Thoracic aorta (tissue), 2 donors: ENCODE data around the gene SPRED1. TPM values are rescaled to one million over a fixed set of nuclear protein-coding genes. Genes with fewer than 3 reads are reported as not detected.

Experiments
- ATAC-seq: fragments of 150-250 bp; one replicate; pipeline ENCODE4 v1.8.0; 2017; ENCODE audit warnings: low read depth; ENCODE audit not compliant: insufficient number of reproducible peaks, low FRiP score
- DNase-seq: peaks from one replicate; pipeline ENCODE4 v3.0.0-alpha.2; 2020; ENCODE audit warnings: low spot score
- H3K27ac ChIP-seq, 2 donors: fragments of 200-600 bp; sonication (generic); 1 replicate in 1 of 2; 2 replicates in 1 of 2; pipeline ENCODE4 v1.5.1; 2016; ENCODE audit warnings: mild to moderate bottlenecking in 2 of 2, moderate library complexity in 2 of 2
- H3K27me3 ChIP-seq: fragments of 200-600 bp; sonication (generic); replicated peaks from 2 replicates; pipeline ENCODE4 v1.6.0; 2016; ENCODE audit warnings: mild to moderate bottlenecking; ENCODE audit not compliant: insufficient read depth
- H3K36me3 ChIP-seq: fragments of 200-600 bp; sonication (generic); one replicate; pipeline ENCODE4 v1.5.1; 2016
- H3K4me1 ChIP-seq, 2 donors: fragments of 200-600 bp; sonication (generic); 1 replicate in 1 of 2; 2 replicates in 1 of 2; pipeline versions ENCODE4 v1.5.1 to v1.6.0; 2016; ENCODE audit warnings: low read depth in 2 of 2, mild to moderate bottlenecking in 1 of 2; ENCODE audit not compliant: control insufficient read depth in 1 of 2
- H3K4me3 ChIP-seq: fragments of 200-600 bp; sonication (generic); 2 replicates; pipeline ENCODE4 v1.5.1; 2016; ENCODE audit warnings: mild to moderate bottlenecking
- H3K9me3 ChIP-seq: fragments of 200-600 bp; sonication (generic); 2 replicates; pipeline ENCODE4 v1.5.1; 2016
- CTCF ChIP-seq: fragments of 200-600 bp; sonication (generic); IDR thresholded peaks from one replicate; pipeline ENCODE4 v1.5.1; 2019; ENCODE audit warnings: antibody characterized with exemption
- total RNA-seq, 2 donors: library from RNA; depleted of rRNA; stranded (reverse); fragments of >200 nt; gene quantifications; one replicate each; pipeline versions ENCODE4 v1.1.0 to v1.2.3, GENCODE V29; 2016

Gene SPRED1
- total RNA-seq, 2 donors from 2014 or later, result 24.6 to 49.5 TPM

DNA sequence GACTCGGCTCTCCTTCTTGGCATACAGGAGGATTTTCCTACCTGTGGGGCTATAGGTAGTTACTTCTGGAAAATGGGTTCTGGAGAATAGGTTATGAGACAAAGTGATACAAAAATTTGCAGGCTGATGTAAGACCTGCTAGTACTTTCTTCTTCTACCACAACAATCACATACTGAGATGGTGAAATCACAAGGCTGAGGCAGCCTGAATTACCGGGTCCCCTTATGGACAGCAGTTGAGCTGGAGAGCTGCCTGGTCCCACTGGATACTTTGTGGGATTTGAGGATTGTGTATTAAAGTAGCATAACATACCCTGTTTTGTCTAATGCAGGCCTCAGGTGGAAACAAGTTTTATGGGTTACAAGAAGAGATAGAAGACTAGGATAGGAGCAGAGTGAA, 114.8 kb downstream of the SPRED1 start:
- Histone ChIP-seq H3K9me3 (no peaks in the 10 kb centered on the region), H3K27me3 (no peaks in the 10 kb centered on the region), H3K4me3 (no peak overlapping the region), H3K4me1 (no peaks in the 10 kb centered on the region), H3K27ac (no peak overlapping the region), H3K36me3 (no peaks in the 10 kb centered on the region)
- ATAC-seq (no peak), DNase-seq (no peak)
- no peak for TF ChIP-seq CTCF

- H3K27me3 ChIP-seq, result no peaks in the 10 kb centered on the region
- no peaks in the 10 kb centered on the region for H3K4me1 ChIP-seq
- H3K4me3 ChIP-seq, result no peak overlapping the region
- H3K36me3 ChIP-seq, result no peaks in the 10 kb centered on the region
- ATAC-seq (no peak), DNase-seq (no peak)
- H3K27ac ChIP-seq, result no peak overlapping the region
- H3K9me3 ChIP-seq, result no peaks in the 10 kb centered on the region
- TF ChIP-seq CTCF, result no peak
Measured at GRCh38 chr15:38369936-38370478, 117.4 kb downstream of the SPRED1 start.

- DNase-seq (no peak), ATAC-seq (no peak)
- H3K27ac ChIP-seq, result no peak overlapping the region
- no peak for TF ChIP-seq CTCF
- no peaks in the 10 kb centered on the region for H3K27me3 ChIP-seq
- no peaks in the 10 kb centered on the region for H3K36me3 ChIP-seq
- H3K4me3 ChIP-seq, result no peak overlapping the region
- H3K9me3 ChIP-seq, result no peaks in the 10 kb centered on the region
- H3K4me1 ChIP-seq, result peaks cover 0 to 6% of the 10 kb centered on the region in 2 donors
Measured at GRCh38 chr15:38373016-38373415, 120.4 kb downstream of the SPRED1 start.

DNA sequence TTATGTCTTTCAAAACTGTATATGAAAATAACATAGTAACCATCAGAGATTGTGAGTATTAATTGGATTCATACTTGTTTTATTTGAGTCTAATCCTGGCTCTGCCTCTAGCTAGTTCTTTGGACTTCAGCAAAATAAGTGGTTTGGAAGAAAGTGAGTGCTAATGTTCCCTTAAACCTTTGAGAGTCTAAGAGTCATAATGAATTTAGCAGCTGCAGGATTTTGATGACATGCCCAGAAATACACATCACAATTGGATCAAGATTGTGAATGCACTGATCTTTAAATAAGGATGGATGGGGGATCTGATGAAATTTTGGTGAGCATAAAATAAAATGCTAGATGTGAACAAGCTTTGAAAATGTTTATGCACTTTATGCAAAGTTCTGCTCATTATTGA, 121.4 kb downstream of the SPRED1 start:
- no peaks in the 10 kb centered on the region for H3K27me3 ChIP-seq
- H3K36me3 ChIP-seq, result no peaks in the 10 kb centered on the region
- no peaks in the 10 kb centered on the region for H3K9me3 ChIP-seq
- H3K4me1 ChIP-seq, result peaks cover 0 to 12% of the 10 kb centered on the region in 2 donors
- TF ChIP-seq CTCF, result no peak
- DNase-seq, result no peak
- ATAC-seq, result no peak
- H3K4me3 ChIP-seq, result no peak overlapping the region
- H3K27ac ChIP-seq, result no peak overlapping the region

- Histone ChIP-seq H3K36me3 (no peaks in the 10 kb centered on the region), H3K4me3 (no peak overlapping the region), H3K27ac (no peak overlapping the region), H3K9me3 (no peaks in the 10 kb centered on the region), H3K27me3 (no peaks in the 10 kb centered on the region), H3K4me1 (peaks cover 0 to 12% of the 10 kb centered on the region in 2 donors)
- ATAC-seq (no peak), DNase-seq (no peak)
- no peak for TF ChIP-seq CTCF
Measured at GRCh38 chr15:38374556-38374955, 121.9 kb downstream of the SPRED1 start.
